ENCODE data around the gene LEUTX.

GRCh38 chr19:39797083-39797482 is 18.4 kb downstream of the LEUTX start:
- no peak for TF ChIP-seq POLR2A (IDR thresholded peaks at IDR 0.05)
- TF ChIP-seq, protein P1, sequence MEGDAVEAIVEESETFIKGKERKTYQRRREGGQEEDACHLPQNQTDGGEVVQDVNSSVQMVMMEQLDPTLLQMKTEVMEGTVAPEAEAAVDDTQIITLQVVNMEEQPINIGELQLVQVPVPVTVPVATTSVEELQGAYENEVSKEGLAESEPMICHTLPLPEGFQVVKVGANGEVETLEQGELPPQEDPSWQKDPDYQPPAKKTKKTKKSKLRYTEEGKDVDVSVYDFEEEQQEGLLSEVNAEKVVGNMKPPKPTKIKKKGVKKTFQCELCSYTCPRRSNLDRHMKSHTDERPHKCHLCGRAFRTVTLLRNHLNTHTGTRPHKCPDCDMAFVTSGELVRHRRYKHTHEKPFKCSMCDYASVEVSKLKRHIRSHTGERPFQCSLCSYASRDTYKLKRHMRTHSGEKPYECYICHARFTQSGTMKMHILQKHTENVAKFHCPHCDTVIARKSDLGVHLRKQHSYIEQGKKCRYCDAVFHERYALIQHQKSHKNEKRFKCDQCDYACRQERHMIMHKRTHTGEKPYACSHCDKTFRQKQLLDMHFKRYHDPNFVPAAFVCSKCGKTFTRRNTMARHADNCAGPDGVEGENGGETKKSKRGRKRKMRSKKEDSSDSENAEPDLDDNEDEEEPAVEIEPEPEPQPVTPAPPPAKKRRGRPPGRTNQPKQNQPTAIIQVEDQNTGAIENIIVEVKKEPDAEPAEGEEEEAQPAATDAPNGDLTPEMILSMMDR (IDR thresholded peaks at IDR 0.05), result no peak

All from right lobe of liver (tissue), 4 donors.